HG03571 (cell line): ENCODE results near the gene TMEM63C.
A peak's percentile ranks its signal among the peaks of the same experiment; 100 is the strongest.

ENCODE experiments used
- ATAC-seq: cut with Tn5 transposase; IDR thresholded peaks from one replicate; pipeline ENCODE4 v1.9.1; 2021; ENCODE audit not compliant: unreplicated experiment

The TMEM63C gene

DNA sequence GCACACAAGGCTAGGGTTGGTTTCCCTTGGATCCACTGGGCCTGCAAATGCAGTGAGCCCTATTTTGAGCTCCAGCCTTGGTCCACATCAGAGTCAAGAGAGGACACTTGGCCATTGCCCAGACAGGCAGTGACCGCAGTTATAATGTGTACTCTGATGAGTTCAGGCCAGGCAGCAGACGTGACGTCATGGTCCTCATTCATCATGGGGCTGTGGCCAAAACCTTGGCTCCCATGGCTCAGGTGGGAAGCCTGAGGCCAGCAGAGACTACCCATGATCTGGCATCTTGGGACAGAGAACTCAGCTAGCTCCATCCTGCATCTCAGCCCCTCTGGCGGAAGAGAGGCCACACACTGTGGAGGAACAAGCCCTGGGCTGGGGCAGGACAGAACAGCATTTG, 16.4 kb downstream of the TMEM63C start:
- no peak for ATAC-seq

DNA sequence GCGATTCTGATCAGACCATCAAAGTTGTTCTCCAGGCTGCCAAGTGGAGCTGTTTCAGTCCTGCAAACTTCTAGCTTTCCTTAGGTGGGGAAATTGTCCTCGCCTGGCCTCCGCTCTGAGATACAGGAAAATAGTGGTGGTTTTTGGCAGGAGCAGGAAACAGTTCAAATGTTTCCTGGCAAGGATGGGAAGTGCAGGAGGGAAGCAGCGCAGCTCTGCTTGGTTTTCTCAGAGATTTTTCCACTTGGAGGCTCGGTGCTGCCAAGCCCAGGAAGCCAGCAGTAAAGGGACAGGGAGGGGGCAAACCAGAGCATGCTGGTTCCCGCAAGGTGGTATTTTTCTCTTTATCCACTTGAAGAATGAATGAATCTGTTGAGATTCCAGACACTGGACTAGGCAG, 17.0 kb downstream of the TMEM63C start:
- ATAC-seq, result no peak

GRCh38 chr14:77199590-77199989, 18.0 kb downstream of the TMEM63C start:
- ATAC-seq, result no peak

GRCh38 chr14:77200406-77200985, 18.9 kb downstream of the TMEM63C start:
- no peak for ATAC-seq

- ATAC-seq, result no peak
These were observed 20.1 kb downstream of the TMEM63C start for GRCh38 chr14:77201696-77202095.

GRCh38 chr14:77203611-77204458, 22.2 kb downstream of the TMEM63C start:
- ATAC-seq, result no peak

- no peak for ATAC-seq
These were observed 22.8 kb downstream of the TMEM63C start for GRCh38 chr14:77204459-77204771.

DNA sequence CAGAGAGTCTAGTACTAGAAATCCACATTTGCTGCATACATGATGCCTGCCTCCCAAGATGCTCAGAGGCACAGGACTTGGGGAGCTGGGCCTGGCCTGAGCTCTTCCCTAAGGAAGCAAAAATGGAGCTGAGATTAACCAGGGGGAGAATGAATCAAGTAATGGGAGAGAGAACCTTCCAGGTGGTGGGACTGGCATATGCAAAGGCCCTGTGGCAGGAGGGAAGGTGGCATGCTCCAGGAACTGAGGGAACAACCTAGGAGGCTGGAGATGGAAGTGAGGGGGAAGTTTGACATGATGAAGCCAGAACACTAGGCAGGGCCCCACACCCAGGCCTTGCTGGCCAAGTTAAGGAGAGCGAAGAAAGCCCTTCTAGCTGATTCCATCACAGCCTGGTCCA, 23.3 kb downstream of the TMEM63C start:
- no peak for ATAC-seq

- ATAC-seq, result no peak
These were observed 24.0 kb downstream of the TMEM63C start for GRCh38 chr14:77205566-77205965.

GRCh38 chr14:77206261-77206824, 24.7 kb downstream of the TMEM63C start:
- ATAC-seq, result no peak

DNA sequence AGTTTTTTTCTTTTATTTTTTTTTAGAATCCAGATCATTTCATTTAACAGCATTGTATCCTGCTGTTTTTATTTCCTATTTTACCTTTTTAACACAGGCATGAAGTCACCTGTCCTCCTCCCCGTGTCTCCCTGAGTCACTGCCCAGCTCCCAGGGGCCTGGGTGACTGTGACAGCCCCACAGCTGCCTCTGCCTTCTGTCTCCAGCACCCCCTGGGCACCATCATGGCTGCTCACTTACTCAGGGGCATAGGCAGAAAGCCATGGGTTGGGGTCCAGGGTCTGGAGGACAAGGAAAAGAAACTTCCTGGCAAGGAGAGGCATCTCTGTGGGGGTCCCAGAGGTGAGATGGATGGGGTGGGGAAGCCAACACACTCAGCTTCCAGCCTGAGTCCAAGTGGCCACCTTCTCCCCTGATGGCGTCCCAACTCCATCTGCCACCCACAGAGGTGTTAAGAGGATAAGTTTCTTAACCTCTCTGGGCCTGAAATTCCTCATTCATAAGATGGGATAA, 25.3 kb downstream of the TMEM63C start:
- no peak for ATAC-seq

GRCh38 chr14:77208291-77208978, 26.8 kb downstream of the TMEM63C start:
- ATAC-seq, result no peak

- no peak for ATAC-seq
These were observed 27.4 kb downstream of the TMEM63C start for GRCh38 chr14:77208979-77209318.

DNA sequence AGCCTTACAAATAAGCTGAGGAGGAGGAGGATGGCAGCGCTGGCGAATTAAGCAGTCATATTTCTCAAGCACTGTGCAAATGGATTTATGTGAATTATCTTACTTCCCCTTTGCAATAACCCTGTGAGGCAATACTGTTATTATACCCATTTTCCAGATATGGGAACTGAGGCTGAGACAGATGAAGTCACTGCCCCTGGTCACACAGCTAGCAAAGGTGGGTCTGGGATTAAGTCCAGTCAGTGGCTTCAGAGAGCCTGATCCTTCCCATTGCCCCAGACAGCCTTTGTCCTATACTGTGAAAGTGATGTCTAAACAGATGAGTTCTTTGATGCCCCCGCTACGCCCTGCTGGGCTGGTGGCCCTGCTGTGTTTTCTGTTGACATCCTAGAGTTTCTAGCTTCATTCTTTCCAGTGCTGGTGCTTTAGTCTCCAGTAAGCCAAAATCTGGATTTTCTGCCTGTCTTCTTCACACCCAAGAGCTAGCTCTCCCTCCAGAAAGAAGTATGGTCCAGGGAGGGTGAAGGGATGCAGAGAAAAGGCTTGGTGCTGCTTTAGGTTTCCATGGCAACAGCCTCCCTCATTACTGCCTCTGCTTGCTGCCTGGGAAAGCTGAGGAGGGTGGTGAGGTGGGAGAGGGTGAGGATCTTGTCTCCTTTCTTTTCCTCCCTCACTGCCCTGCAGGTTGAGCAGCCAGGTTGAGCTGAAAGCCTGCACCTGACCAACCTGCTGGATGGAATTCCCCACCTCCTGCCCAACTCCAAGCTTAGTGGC, 30.7 kb downstream of the TMEM63C start:
- no peak for ATAC-seq

GRCh38 chr14:77212943-77213678, 31.5 kb downstream of the TMEM63C start:
- ATAC-seq, result peak; percentile 72

- no peak for ATAC-seq
These were observed 32.0 kb downstream of the TMEM63C start for GRCh38 chr14:77213679-77214016.

DNA sequence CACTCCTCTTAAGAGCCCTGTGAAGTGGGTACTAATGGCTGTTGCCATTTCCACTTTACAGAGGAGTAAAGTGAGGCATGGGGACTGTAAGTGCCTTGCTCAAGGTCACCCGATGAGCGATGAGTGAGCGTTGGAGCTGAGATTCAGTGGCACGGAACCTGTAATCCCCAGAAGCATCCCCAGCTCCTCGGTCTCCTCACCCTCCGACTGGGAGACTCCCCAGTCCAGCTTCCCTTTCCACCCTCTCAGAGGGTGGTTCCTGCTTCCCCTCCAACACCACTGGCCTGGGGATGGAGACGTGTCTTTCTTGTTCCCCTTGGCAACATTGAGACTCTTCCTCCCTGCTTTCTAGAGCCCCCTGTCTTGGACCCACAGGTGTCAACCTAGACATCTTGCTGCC, 32.6 kb downstream of the TMEM63C start:
- ATAC-seq, result no peak

DNA sequence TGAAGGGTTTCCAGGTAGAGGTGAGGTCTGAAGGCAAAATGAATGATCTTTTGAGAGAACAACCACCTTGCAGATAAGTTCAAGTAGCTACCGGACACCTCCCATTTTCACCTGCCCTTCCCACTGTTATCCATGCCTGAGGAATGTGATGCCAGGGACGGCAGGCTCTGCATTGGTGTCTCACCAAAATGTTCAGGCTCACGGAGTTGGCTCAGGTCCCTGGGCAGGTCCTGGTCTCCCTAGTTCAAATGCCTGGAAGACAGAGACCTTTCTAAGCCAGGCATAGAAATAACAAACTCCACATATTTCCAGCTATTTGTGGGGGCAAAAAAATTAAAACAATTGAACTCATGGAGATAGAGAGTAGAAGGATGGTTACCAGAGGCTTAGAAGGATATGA, 36.0 kb downstream of the TMEM63C start:
- ATAC-seq, result no peak

DNA sequence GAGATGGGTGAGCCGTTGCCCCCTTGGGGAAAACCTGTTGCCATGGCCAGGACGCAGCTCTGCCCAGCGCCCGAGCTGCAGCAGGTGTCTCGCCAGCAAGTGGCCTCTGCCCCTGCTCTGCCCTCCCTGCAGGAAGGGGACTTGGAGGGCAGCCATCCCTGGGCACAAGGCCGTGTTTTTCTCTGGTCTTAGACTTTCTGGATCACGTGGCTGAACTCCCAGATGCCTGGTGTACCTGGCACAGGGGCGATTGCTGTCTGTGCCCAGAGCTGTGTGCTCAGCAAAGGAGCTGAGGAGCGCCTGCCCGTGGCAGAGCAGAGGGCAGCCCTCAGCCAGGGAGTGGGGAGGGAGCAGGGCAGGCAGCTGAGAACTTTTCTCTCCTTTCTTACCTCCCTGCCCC, 38.0 kb downstream of the TMEM63C start:
- no peak for ATAC-seq

DNA sequence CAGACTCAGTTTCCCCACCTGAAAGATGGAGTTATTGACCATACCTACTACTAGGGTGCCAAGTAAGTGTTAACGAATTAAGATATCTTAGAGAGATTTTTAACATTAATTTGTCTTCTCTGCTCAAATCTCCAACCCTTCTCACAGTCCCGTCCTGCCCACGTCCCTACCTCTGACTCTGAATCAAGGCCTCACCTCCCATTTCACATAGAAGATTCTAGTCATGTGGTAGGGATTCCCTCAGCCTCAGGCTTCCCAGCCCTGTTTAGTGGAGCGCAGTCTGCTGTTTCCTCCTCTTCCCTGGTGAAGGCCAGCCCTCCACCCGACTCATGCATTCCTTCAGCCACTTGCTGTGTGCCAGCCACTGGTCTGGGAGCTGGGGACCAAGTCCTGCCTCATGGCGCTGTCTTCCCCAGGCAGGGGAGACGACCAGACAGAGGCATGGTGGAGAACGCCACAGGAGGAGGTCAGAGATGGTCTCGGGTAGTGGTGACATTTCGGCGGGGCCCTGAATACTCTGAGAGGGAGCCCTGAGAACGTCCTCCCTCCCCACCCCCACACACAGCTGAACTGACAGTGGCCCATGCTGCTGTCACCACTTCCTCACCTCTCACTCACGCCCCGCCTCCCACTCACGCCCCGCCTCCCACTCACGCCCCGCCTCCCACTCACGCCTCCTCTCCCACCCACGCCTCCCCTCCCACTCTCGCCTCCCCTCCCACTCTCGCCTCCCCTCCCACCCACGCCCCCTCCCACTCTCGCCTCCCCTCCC, 38.8 kb downstream of the TMEM63C start:
- ATAC-seq, result no peak
